K562 (cell line): ENCODE data around the gene CDSN. TPM values are rescaled to one million over a fixed set of nuclear protein-coding genes. Genes with fewer than 3 reads are reported as not detected.

Source experiments
- CBFA2T3 ChIP-seq: fragments of 450-650 bp; IDR thresholded peaks from 2 replicates; pipeline ENCODE4 v1.6.1; 2017
- CCNT2 ChIP-seq: IDR thresholded peaks from 2 replicates; pipeline ENCODE4 v1.6.1; 2011; ENCODE audit warnings: borderline replicate concordance, low read depth, mild to moderate bottlenecking, moderate library complexity, mixed read lengths, low read length; ENCODE audit not compliant: insufficient read length; ENCODE audit errors: extremely low read depth
- FOXA3 ChIP-seq, 2 experiments: fragments of 450-650 bp in 1 of 2; sonication (generic) in 1 of 2; formaldehyde crosslinking; IDR thresholded peaks in 1 of 2; conservative IDR thresholded peaks in 1 of 2; 2 replicates each; pipeline versions ENCODE4 v1.4.0 to v1.8.0; 2020 to 2022; ENCODE audit warnings: mild to moderate bottlenecking in 2 of 2, missing genetic modification reagents in 1 of 2
- HMG20B ChIP-seq: fragments of 250-450 bp; sonication (Bioruptor Pico); IDR thresholded peaks from 2 replicates; pipeline ENCODE4 v1.5.0; 2021; ENCODE audit warnings: mild to moderate bottlenecking
- HSF4 ChIP-seq: fragments of 250-450 bp; sonication (Bioruptor Pico); IDR thresholded peaks from 2 replicates; pipeline ENCODE4 v2.1.2; 2022; ENCODE audit warnings: mild to moderate bottlenecking, moderate library complexity, borderline replicate concordance
- MECOM ChIP-seq: fragments of 250-450 bp; sonication (Bioruptor Pico); IDR thresholded peaks from 2 replicates; pipeline ENCODE4 v1.8.0; 2022; ENCODE audit warnings: inconsistent platforms
- NBN ChIP-seq: fragments of 450-650 bp; IDR thresholded peaks from 2 replicates; pipeline ENCODE4 v1.6.1; 2016; ENCODE audit warnings: low read depth, mild to moderate bottlenecking
- NFYB ChIP-seq: IDR thresholded peaks from 2 replicates; pipeline ENCODE4 v1.6.1; 2011; ENCODE audit warnings: mild to moderate bottlenecking, moderate library complexity; ENCODE audit not compliant: insufficient read length; ENCODE audit errors: extremely low read depth
- POLR3A ChIP-seq: IDR thresholded peaks from 2 replicates; pipeline ENCODE4 v1.6.1; 2011; ENCODE audit warnings: borderline replicate concordance, mild to moderate bottlenecking, moderate library complexity; ENCODE audit not compliant: insufficient read length, insufficient read depth; ENCODE audit errors: extremely low read depth
- SAFB2 ChIP-seq: fragments of 200-400 bp; formaldehyde crosslinking; IDR thresholded peaks from 2 replicates; pipeline ENCODE4 v1.6.1; 2018; ENCODE audit warnings: borderline replicate concordance, low read length, low read depth, moderate library complexity; ENCODE audit not compliant: severe bottlenecking
- SMARCA5 ChIP-seq: fragments of 450-650 bp; IDR thresholded peaks from 2 replicates; pipeline ENCODE4 v1.6.1; 2016
- ZNF445 ChIP-seq: fragments of 250-450 bp; sonication (Bioruptor Pico); IDR thresholded peaks from 2 replicates; pipeline ENCODE4 v1.4.0; 2020; ENCODE audit warnings: low read depth, mild to moderate bottlenecking, moderate library complexity
- ZNF561 ChIP-seq: fragments of 450-650 bp; formaldehyde crosslinking; conservative IDR thresholded peaks from 2 replicates; pipeline ENCODE4 v1.4.0; 2020; ENCODE audit warnings: mild to moderate bottlenecking, moderate library complexity
- polyA plus RNA-seq, 8 experiments: library from polyadenylated mRNA; depleted of rRNA in 4 of 8; stranded (reverse) in 5 of 8; unstranded in 3 of 8; fragments of >200 nt; fragmentation: Nextera tagmentation in 2 of 8; fragmentation: Illumina TruSeq in 1 of 8; extraction: Ambion mirVana in 2 of 8; extraction: Trizol in 1 of 8; gene quantifications; 2 replicates each; pipeline versions ENCODE4 v1.2.1 to v1.2.3, GENCODE V29; 2011 to 2014; ENCODE audit warnings: inconsistent platforms in 1 of 8, missing spikeins in 1 of 8
- total RNA-seq, 7 experiments: library from RNA; depleted of rRNA in 6 of 7; stranded (reverse); fragments of >200 nt in 6 of 7; fragmentation: Illumina TruSeq in 2 of 7; extraction: Trizol in 2 of 7; gene quantifications; 2 replicates each; pipeline versions ENCODE4 v1.2.1 to v1.2.3, GENCODE V29; 2011 to 2021; ENCODE audit warnings: low replicate concordance in 1 of 7
- TF ChIP-seq, protein P1 (sequence below): fragments of 200-600 bp; sonication (generic); IDR thresholded peaks from one replicate; pipeline ENCODE4 v1.6.1; 2012; ENCODE audit warnings: mild to moderate bottlenecking, low read depth, low read length, inconsistent platforms
- TF ChIP-seq, protein P2 (sequence below): fragments of 200-800 bp; sonication (Bioruptor generic); IDR thresholded peaks from 2 replicates; pipeline ENCODE4 v1.6.1; 2017; ENCODE audit warnings: missing genetic modification characterization, missing compliant biosample characterization

The CDSN gene
- total and polyA plus RNA-seq, 9 of the 15 experiments (the other 6 are each of a cell fraction or from before 2014, with no cell fraction given), result not detected

DNA sequence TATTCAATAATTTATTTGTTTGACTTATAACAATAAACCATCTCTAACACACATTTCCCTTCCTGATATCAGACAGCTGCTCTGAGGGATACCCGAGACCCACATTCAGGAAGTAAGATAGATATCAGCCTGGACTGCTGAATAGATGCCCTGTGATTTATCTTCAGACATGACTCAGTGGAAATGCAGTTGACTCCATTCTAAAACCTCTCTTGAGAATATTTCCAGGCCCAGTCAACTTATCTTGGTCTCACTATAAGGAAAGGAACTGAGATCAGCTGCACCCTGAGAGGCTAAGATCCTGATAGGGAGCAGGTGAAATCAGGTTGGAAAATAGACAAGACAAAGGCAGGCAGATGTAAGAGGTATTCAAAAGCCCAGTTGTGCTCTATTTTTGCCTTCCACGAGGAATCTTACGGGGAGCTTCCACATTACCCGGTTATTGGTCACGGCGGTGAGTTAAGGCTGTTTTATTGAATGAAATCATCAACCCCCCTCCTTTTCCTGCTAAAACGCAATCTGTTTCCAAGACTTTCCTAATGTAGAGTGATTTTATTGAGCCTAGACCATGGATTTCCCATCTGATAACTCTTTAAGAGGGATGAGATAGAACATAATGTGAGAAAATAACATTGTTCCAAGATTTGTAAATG is 33.3 kb downstream of the CDSN start (continued):
- TF ChIP-seq, protein P1, sequence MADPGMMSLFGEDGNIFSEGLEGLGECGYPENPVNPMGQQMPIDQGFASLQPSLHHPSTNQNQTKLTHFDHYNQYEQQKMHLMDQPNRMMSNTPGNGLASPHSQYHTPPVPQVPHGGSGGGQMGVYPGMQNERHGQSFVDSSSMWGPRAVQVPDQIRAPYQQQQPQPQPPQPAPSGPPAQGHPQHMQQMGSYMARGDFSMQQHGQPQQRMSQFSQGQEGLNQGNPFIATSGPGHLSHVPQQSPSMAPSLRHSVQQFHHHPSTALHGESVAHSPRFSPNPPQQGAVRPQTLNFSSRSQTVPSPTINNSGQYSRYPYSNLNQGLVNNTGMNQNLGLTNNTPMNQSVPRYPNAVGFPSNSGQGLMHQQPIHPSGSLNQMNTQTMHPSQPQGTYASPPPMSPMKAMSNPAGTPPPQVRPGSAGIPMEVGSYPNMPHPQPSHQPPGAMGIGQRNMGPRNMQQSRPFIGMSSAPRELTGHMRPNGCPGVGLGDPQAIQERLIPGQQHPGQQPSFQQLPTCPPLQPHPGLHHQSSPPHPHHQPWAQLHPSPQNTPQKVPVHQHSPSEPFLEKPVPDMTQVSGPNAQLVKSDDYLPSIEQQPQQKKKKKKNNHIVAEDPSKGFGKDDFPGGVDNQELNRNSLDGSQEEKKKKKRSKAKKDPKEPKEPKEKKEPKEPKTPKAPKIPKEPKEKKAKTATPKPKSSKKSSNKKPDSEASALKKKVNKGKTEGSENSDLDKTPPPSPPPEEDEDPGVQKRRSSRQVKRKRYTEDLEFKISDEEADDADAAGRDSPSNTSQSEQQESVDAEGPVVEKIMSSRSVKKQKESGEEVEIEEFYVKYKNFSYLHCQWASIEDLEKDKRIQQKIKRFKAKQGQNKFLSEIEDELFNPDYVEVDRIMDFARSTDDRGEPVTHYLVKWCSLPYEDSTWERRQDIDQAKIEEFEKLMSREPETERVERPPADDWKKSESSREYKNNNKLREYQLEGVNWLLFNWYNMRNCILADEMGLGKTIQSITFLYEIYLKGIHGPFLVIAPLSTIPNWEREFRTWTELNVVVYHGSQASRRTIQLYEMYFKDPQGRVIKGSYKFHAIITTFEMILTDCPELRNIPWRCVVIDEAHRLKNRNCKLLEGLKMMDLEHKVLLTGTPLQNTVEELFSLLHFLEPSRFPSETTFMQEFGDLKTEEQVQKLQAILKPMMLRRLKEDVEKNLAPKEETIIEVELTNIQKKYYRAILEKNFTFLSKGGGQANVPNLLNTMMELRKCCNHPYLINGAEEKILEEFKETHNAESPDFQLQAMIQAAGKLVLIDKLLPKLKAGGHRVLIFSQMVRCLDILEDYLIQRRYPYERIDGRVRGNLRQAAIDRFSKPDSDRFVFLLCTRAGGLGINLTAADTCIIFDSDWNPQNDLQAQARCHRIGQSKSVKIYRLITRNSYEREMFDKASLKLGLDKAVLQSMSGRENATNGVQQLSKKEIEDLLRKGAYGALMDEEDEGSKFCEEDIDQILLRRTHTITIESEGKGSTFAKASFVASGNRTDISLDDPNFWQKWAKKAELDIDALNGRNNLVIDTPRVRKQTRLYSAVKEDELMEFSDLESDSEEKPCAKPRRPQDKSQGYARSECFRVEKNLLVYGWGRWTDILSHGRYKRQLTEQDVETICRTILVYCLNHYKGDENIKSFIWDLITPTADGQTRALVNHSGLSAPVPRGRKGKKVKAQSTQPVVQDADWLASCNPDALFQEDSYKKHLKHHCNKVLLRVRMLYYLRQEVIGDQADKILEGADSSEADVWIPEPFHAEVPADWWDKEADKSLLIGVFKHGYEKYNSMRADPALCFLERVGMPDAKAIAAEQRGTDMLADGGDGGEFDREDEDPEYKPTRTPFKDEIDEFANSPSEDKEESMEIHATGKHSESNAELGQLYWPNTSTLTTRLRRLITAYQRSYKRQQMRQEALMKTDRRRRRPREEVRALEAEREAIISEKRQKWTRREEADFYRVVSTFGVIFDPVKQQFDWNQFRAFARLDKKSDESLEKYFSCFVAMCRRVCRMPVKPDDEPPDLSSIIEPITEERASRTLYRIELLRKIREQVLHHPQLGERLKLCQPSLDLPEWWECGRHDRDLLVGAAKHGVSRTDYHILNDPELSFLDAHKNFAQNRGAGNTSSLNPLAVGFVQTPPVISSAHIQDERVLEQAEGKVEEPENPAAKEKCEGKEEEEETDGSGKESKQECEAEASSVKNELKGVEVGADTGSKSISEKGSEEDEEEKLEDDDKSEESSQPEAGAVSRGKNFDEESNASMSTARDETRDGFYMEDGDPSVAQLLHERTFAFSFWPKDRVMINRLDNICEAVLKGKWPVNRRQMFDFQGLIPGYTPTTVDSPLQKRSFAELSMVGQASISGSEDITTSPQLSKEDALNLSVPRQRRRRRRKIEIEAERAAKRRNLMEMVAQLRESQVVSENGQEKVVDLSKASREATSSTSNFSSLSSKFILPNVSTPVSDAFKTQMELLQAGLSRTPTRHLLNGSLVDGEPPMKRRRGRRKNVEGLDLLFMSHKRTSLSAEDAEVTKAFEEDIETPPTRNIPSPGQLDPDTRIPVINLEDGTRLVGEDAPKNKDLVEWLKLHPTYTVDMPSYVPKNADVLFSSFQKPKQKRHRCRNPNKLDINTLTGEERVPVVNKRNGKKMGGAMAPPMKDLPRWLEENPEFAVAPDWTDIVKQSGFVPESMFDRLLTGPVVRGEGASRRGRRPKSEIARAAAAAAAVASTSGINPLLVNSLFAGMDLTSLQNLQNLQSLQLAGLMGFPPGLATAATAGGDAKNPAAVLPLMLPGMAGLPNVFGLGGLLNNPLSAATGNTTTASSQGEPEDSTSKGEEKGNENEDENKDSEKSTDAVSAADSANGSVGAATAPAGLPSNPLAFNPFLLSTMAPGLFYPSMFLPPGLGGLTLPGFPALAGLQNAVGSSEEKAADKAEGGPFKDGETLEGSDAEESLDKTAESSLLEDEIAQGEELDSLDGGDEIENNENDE, result no peak
- TF ChIP-seq FOXA3 (CRISPR knock-in tag; conservative IDR thresholded peaks at IDR 0.05 in 1 of 2, IDR thresholded peaks at IDR 0.05 in 1 of 2) (no peak), HSF4 (no peak), NFYB (no peak), ZNF561 (CRISPR knock-in tag) (no peak), HMG20B (no peak), NBN (no peak), CBFA2T3 (peak; percentile 76), SMARCA5 (0 out of 2 replicates have a peak, but pooled peaks have one; percentile 21), MECOM (0 out of 2 replicates have a peak, but pooled peaks have one; percentile 11), CCNT2 (peak; percentile 56), POLR3A (no peak), ZNF445 (CRISPR knock-in tag) (no peak), SAFB2 (no peak)
- TF ChIP-seq, protein P2, sequence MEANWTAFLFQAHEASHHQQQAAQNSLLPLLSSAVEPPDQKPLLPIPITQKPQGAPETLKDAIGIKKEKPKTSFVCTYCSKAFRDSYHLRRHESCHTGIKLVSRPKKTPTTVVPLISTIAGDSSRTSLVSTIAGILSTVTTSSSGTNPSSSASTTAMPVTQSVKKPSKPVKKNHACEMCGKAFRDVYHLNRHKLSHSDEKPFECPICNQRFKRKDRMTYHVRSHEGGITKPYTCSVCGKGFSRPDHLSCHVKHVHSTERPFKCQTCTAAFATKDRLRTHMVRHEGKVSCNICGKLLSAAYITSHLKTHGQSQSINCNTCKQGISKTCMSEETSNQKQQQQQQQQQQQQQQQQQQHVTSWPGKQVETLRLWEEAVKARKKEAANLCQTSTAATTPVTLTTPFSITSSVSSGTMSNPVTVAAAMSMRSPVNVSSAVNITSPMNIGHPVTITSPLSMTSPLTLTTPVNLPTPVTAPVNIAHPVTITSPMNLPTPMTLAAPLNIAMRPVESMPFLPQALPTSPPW (CRISPR knock-in tag), result no peak
